Spinal cord (tissue), 10 donors: Measurements from ENCODE around the gene ENPEP. TPM values are rescaled to one million over a fixed set of nuclear protein-coding genes. Genes with fewer than 3 reads are reported as not detected.
"Not testable (repeated sequence)": the region's sequence is repeated elsewhere in the genome, so short reads cannot be mapped to it uniquely, and the experiment has no call there.

Source experiments
- DNase-seq, 6 donors: peaks; one replicate each; pipeline versions ENCODE4 v3.0.0 to v3.0.0-alpha.2; 2013 to 2015; ENCODE audit warnings: low spot score in 6 of 6, low read depth in 4 of 6
- H3K27ac ChIP-seq: one replicate; pipeline ENCODE4 v1.5.1; 2013; ENCODE audit warnings: low read depth, low read length, control low read depth
- H3K27me3 ChIP-seq: one replicate; pipeline ENCODE4 v1.6.1; 2013; ENCODE audit warnings: low read length; ENCODE audit not compliant: control insufficient read depth, insufficient read depth
- H3K36me3 ChIP-seq: one replicate; pipeline ENCODE4 v1.6.1; 2013; ENCODE audit warnings: low read length; ENCODE audit not compliant: control insufficient read depth, insufficient read depth
- H3K4me1 ChIP-seq: one replicate; pipeline ENCODE4 v1.6.1; 2013; ENCODE audit warnings: low read length; ENCODE audit not compliant: control insufficient read depth, insufficient read depth
- H3K4me3 ChIP-seq: one replicate; pipeline ENCODE4 v1.5.1; 2013; ENCODE audit warnings: low read depth, low read length, control low read depth
- H3K9me3 ChIP-seq: one replicate; pipeline ENCODE4 v1.6.1; 2013; ENCODE audit warnings: low read length; ENCODE audit not compliant: control insufficient read depth, insufficient read depth
- WGBS: methylation state at CpG from one replicate; pipeline ENCODE4 v1.1.5; 2013; ENCODE audit warnings: missing lambda C conversion rate; ENCODE audit not compliant: insufficient coverage; 5-methylcytosine and 5-hydroxymethylcytosine counted together
- polyA plus RNA-seq, 2 donors: library from polyadenylated mRNA; unstranded; fragments of 120-200 nt; gene quantifications; one replicate each; pipeline ENCODE4 v1.2.1, GENCODE V29; 2013; ENCODE audit not compliant: insufficient read length in 2 of 2
- total RNA-seq, 2 donors: library from RNA; depleted of rRNA in 1 of 2; stranded (reverse); fragments of 120-200 nt in 1 of 2; fragments of >200 nt in 1 of 2; gene quantifications; one replicate each; pipeline versions ENCODE4 v1.2.3 to v1.2.4, GENCODE V29; 2013 to 2014
- donor health status: healthy.

Gene ENPEP
- total and polyA plus RNA-seq, 4 donors, result 2.5 to 13.2 (median 3.9) TPM

- Histone ChIP-seq H3K9me3 (no peaks in the 10 kb centered on the region), H3K27me3 (no peaks in the 10 kb centered on the region), H3K27ac (no peak overlapping the region), H3K4me1 (no peaks in the 10 kb centered on the region), H3K4me3 (no peak overlapping the region), H3K36me3 (no peaks in the 10 kb centered on the region)
- WGBS, result no CpG with 5 or more reads among the region's 5 CpGs
- no peak for DNase-seq
Observed at GRCh38 chr4:110483516-110483915, 7.6 kb downstream of the ENPEP start.

GRCh38 chr4:110484029-110484428, 8.1 kb downstream of the ENPEP start:
- Histone ChIP-seq H3K4me1 (no peaks in the 10 kb centered on the region), H3K27me3 (no peaks in the 10 kb centered on the region), H3K27ac (no peak overlapping the region), H3K36me3 (no peaks in the 10 kb centered on the region), H3K4me3 (no peak overlapping the region), H3K9me3 (no peaks in the 10 kb centered on the region)
- no peak for DNase-seq
- no CpG with 5 or more reads among the region's 2 CpGs for WGBS

- no peak overlapping the region for H3K27ac ChIP-seq
- no peaks in the 10 kb centered on the region for H3K36me3 ChIP-seq
- no peak overlapping the region for H3K4me3 ChIP-seq
- H3K4me1 ChIP-seq, result no peaks in the 10 kb centered on the region
- peak in 1 of 6 donors; percentile 10 for DNase-seq
- no CpG with 5 or more reads among the region's 5 CpGs for WGBS
- no peaks in the 10 kb centered on the region for H3K27me3 ChIP-seq
- no peaks in the 10 kb centered on the region for H3K9me3 ChIP-seq
Observed at GRCh38 chr4:110484767-110485166, 8.8 kb downstream of the ENPEP start.

- 33% methylated on average over 1 of the region's 1 CpG for WGBS
- H3K9me3 ChIP-seq, result no peaks in the 10 kb centered on the region
- H3K27ac ChIP-seq, result no peak overlapping the region
- DNase-seq, result no peak
- H3K36me3 ChIP-seq, result no peaks in the 10 kb centered on the region
- H3K27me3 ChIP-seq, result no peaks in the 10 kb centered on the region
- H3K4me3 ChIP-seq, result no peak overlapping the region
- H3K4me1 ChIP-seq, result no peaks in the 10 kb centered on the region
Observed at GRCh38 chr4:110485452-110485851, 9.5 kb downstream of the ENPEP start.

GRCh38 chr4:110486256-110486655, 10.3 kb downstream of the ENPEP start:
- Histone ChIP-seq H3K4me3 (no peak overlapping the region), H3K27ac (no peak overlapping the region), H3K27me3 (no peaks in the 10 kb centered on the region), H3K9me3 (no peaks in the 10 kb centered on the region), H3K36me3 (no peaks in the 10 kb centered on the region), H3K4me1 (no peaks in the 10 kb centered on the region)
- WGBS, result 70% methylated on average over 4 of the region's 4 CpGs
- no peak for DNase-seq

GRCh38 chr4:110486850-110487249, 10.9 kb downstream of the ENPEP start:
- WGBS, result 77% methylated on average over 3 of the region's 4 CpGs
- not testable (repeated sequence) for DNase-seq, H3K27me3 ChIP-seq, H3K4me1 ChIP-seq, H3K27ac ChIP-seq, H3K4me3 ChIP-seq, H3K9me3 ChIP-seq, H3K36me3 ChIP-seq

GRCh38 chr4:110487873-110488272, 11.9 kb downstream of the ENPEP start:
- H3K27me3 ChIP-seq, result no peaks in the 10 kb centered on the region
- H3K4me3 ChIP-seq, result no peak overlapping the region
- peak in 1 of 6 donors; percentile 53 for DNase-seq
- no peaks in the 10 kb centered on the region for H3K36me3 ChIP-seq
- H3K4me1 ChIP-seq, result no peaks in the 10 kb centered on the region
- H3K27ac ChIP-seq, result no peak overlapping the region
- H3K9me3 ChIP-seq, result no peaks in the 10 kb centered on the region

GRCh38 chr4:110489901-110490508, 14.1 kb downstream of the ENPEP start:
- H3K27ac ChIP-seq, result no peak overlapping the region
- DNase-seq, result no peak
- 90% methylated on average over 2 of the region's 6 CpGs for WGBS
- no peak overlapping the region for H3K4me3 ChIP-seq
- H3K36me3 ChIP-seq, result no peaks in the 10 kb centered on the region
- H3K9me3 ChIP-seq, result no peaks in the 10 kb centered on the region
- no peaks in the 10 kb centered on the region for H3K27me3 ChIP-seq
- no peaks in the 10 kb centered on the region for H3K4me1 ChIP-seq

- no peak for DNase-seq
- Histone ChIP-seq H3K27ac (no peak overlapping the region), H3K36me3 (no peaks in the 10 kb centered on the region), H3K9me3 (no peaks in the 10 kb centered on the region), H3K4me3 (no peak overlapping the region), H3K4me1 (no peaks in the 10 kb centered on the region), H3K27me3 (no peaks in the 10 kb centered on the region)
- 100% methylated on average over 2 of the region's 5 CpGs for WGBS
Observed at GRCh38 chr4:110492522-110492921, 16.6 kb downstream of the ENPEP start.

- WGBS, result no CpG with 5 or more reads among the region's 1 CpG
- H3K4me1 ChIP-seq, result no peaks in the 10 kb centered on the region
- H3K9me3 ChIP-seq, result no peaks in the 10 kb centered on the region
- H3K4me3 ChIP-seq, result no peak overlapping the region
- no peak overlapping the region for H3K27ac ChIP-seq
- no peak for DNase-seq
- H3K27me3 ChIP-seq, result no peaks in the 10 kb centered on the region
- H3K36me3 ChIP-seq, result no peaks in the 10 kb centered on the region
Observed at GRCh38 chr4:110493520-110493919, 17.6 kb downstream of the ENPEP start.
